K562 (cell line): ENCODE results near the gene DAZAP1. TPM values are rescaled to one million over a fixed set of nuclear protein-coding genes. Genes with fewer than 3 reads are reported as not detected.
A peak's percentile ranks its signal among the peaks of the same experiment; 100 is the strongest.

Experiments used
- ATF6 ChIP-seq: sonication (generic); formaldehyde crosslinking; IDR thresholded peaks from 2 replicates; pipeline ENCODE4 v1.4.0; 2020; ENCODE audit warnings: mild to moderate bottlenecking, missing genetic modification reagents
- BCOR ChIP-seq: fragments of 450-650 bp; IDR thresholded peaks from 2 replicates; pipeline ENCODE4 v1.6.1; 2016
- CREB1 ChIP-seq, 2 experiments: sonication (generic) in 1 of 2; formaldehyde crosslinking in 1 of 2; IDR thresholded peaks; 2 replicates each; pipeline versions ENCODE4 v1.6.1 to v1.8.0; 2012 to 2022; ENCODE audit warnings: inconsistent platforms in 1 of 2, mild to moderate bottlenecking in 1 of 2, missing genetic modification reagents in 1 of 2, moderate library complexity in 1 of 2
- HMBOX1 ChIP-seq: sonication (generic); IDR thresholded peaks from 2 replicates; pipeline ENCODE4 v1.6.1; 2016
- JUNB ChIP-seq: fragments of 450-650 bp; formaldehyde crosslinking; conservative IDR thresholded peaks from 2 replicates; pipeline ENCODE4 v1.4.0; 2020; ENCODE audit warnings: mild to moderate bottlenecking
- KAT7 ChIP-seq: sonication (generic); formaldehyde crosslinking; IDR thresholded peaks from 2 replicates; pipeline ENCODE4 v1.8.0; 2022; ENCODE audit warnings: missing genetic modification reagents, mild to moderate bottlenecking, borderline replicate concordance
- KDM2B ChIP-seq: fragments of 250-450 bp; sonication (Bioruptor Pico); IDR thresholded peaks from 2 replicates; pipeline ENCODE4 v1.8.0; 2021; ENCODE audit warnings: mild to moderate bottlenecking, moderate library complexity
- LCOR ChIP-seq: sonication (generic); formaldehyde crosslinking; IDR thresholded peaks from 2 replicates; pipeline ENCODE4 v1.8.0; 2022; ENCODE audit warnings: mild to moderate bottlenecking, missing genetic modification reagents
- MIER1 ChIP-seq: fragments of 450-650 bp; IDR thresholded peaks from 2 replicates; pipeline ENCODE4 v1.6.1; 2016; ENCODE audit warnings: antibody characterized with exemption, mild to moderate bottlenecking, low read depth
- NCOA1 ChIP-seq: fragments of 450-650 bp; IDR thresholded peaks from 2 replicates; pipeline ENCODE4 v1.6.1; 2016; ENCODE audit warnings: low read depth
- NR3C1 ChIP-seq: sonication (generic); formaldehyde crosslinking; IDR thresholded peaks from 2 replicates; pipeline ENCODE4 v1.8.1; 2022; ENCODE audit warnings: missing genetic modification reagents
- PHF21A ChIP-seq: fragments of 450-650 bp; IDR thresholded peaks from 2 replicates; pipeline ENCODE4 v1.6.1; 2017; ENCODE audit warnings: low read depth, borderline replicate concordance
- RBM22 ChIP-seq: fragments of 200-400 bp; formaldehyde crosslinking; IDR thresholded peaks from 2 replicates; pipeline ENCODE4 v1.6.1; 2018; ENCODE audit warnings: low read length, low read depth; ENCODE audit not compliant: poor library complexity, severe bottlenecking
- YBX1 ChIP-seq: fragments of 450-650 bp; IDR thresholded peaks from 2 replicates; pipeline ENCODE4 v1.7.1; 2016; ENCODE audit warnings: mild to moderate bottlenecking
- ZNF143 ChIP-seq: sonication (generic); formaldehyde crosslinking; IDR thresholded peaks from 2 replicates; pipeline ENCODE4 v1.9.0; 2022; ENCODE audit warnings: mild to moderate bottlenecking, missing genetic modification reagents
- ZNF263 ChIP-seq: sonication (generic); formaldehyde crosslinking; IDR thresholded peaks from 2 replicates; pipeline ENCODE4 v1.8.0; 2022; ENCODE audit warnings: mild to moderate bottlenecking, missing genetic modification reagents, borderline replicate concordance
- polyA plus RNA-seq, 8 experiments: library from polyadenylated mRNA; depleted of rRNA in 4 of 8; stranded (reverse) in 5 of 8; unstranded in 3 of 8; fragments of >200 nt; fragmentation: Nextera tagmentation in 2 of 8; fragmentation: Illumina TruSeq in 1 of 8; extraction: Ambion mirVana in 2 of 8; extraction: Trizol in 1 of 8; gene quantifications; 2 replicates each; pipeline versions ENCODE4 v1.2.1 to v1.2.3, GENCODE V29; 2011 to 2014; ENCODE audit warnings: inconsistent platforms in 1 of 8, missing spikeins in 1 of 8
- total RNA-seq, 7 experiments: library from RNA; depleted of rRNA in 6 of 7; stranded (reverse); fragments of >200 nt in 6 of 7; fragmentation: Illumina TruSeq in 2 of 7; extraction: Trizol in 2 of 7; gene quantifications; 2 replicates each; pipeline versions ENCODE4 v1.2.1 to v1.2.3, GENCODE V29; 2011 to 2021; ENCODE audit warnings: low replicate concordance in 1 of 7
- TF ChIP-seq, protein P1 (sequence below): fragments of 200-400 bp; formaldehyde crosslinking; IDR thresholded peaks from 2 replicates; pipeline ENCODE4 v1.6.1; 2017; ENCODE audit warnings: mild to moderate bottlenecking, low read depth, low read length, moderate library complexity
- TF ChIP-seq, protein P2 (sequence below): fragments of 450-650 bp; formaldehyde crosslinking; IDR thresholded peaks from 2 replicates; pipeline ENCODE4 v1.4.0; 2020; ENCODE audit warnings: mild to moderate bottlenecking, moderate library complexity
- TF ChIP-seq, protein P3 (sequence below), 2 experiments: fragments of 450-650 bp in 1 of 2; sonication (generic) in 1 of 2; formaldehyde crosslinking; conservative IDR thresholded peaks; 2 replicates each; pipeline versions ENCODE4 v1.4.0 to v1.8.1; 2020 to 2022; ENCODE audit warnings: mild to moderate bottlenecking in 1 of 2, missing genetic modification reagents in 1 of 2

The DAZAP1 gene
- total and polyA plus RNA-seq, 9 of the 15 experiments (the other 6 are each of a cell fraction or from before 2014, with no cell fraction given), result 10.8 to 289 (median 142) TPM

GRCh38 chr19:1446713-1447481 is 39.5 kb downstream of the DAZAP1 start (continued):
- TF ChIP-seq, protein P1, sequence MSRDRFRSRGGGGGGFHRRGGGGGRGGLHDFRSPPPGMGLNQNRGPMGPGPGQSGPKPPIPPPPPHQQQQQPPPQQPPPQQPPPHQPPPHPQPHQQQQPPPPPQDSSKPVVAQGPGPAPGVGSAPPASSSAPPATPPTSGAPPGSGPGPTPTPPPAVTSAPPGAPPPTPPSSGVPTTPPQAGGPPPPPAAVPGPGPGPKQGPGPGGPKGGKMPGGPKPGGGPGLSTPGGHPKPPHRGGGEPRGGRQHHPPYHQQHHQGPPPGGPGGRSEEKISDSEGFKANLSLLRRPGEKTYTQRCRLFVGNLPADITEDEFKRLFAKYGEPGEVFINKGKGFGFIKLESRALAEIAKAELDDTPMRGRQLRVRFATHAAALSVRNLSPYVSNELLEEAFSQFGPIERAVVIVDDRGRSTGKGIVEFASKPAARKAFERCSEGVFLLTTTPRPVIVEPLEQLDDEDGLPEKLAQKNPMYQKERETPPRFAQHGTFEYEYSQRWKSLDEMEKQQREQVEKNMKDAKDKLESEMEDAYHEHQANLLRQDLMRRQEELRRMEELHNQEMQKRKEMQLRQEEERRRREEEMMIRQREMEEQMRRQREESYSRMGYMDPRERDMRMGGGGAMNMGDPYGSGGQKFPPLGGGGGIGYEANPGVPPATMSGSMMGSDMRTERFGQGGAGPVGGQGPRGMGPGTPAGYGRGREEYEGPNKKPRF, result no peak
- 0 out of 2 replicates have a peak, but pooled peaks have one; percentile 54 for TF ChIP-seq NCOA1
- peak; percentile 25; the same call in 1 of the 2 replicates for TF ChIP-seq ZNF263
- TF ChIP-seq KAT7 (CRISPR knock-in tag), result peak; percentile 74; the same call in 1 of the 2 replicates
- TF ChIP-seq, protein P2, sequence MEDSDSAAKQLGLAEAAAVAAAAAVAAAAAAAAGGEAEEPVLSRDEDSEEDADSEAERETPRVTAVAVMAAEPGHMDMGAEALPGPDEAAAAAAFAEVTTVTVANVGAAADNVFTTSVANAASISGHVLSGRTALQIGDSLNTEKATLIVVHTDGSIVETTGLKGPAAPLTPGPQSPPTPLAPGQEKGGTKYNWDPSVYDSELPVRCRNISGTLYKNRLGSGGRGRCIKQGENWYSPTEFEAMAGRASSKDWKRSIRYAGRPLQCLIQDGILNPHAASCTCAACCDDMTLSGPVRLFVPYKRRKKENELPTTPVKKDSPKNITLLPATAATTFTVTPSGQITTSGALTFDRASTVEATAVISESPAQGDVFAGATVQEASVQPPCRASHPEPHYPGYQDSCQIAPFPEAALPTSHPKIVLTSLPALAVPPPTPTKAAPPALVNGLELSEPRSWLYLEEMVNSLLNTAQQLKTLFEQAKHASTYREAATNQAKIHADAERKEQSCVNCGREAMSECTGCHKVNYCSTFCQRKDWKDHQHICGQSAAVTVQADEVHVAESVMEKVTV (CRISPR knock-in tag), result no peak
- 0 out of 2 replicates have a peak, but pooled peaks have one; percentile 79 for TF ChIP-seq ATF6
- no peak for TF ChIP-seq HMBOX1
- no peak for TF ChIP-seq PHF21A
- peak; percentile 93 for TF ChIP-seq MIER1
- no peak for TF ChIP-seq JUNB (CRISPR knock-in tag)
- no peak for TF ChIP-seq CREB1 (IDR thresholded peaks at IDR 0.05)
- TF ChIP-seq CREB1 (CRISPR knock-in tag; IDR thresholded peaks at IDR 0.05), result peak; percentile 68
- peak; percentile 92 for TF ChIP-seq BCOR
- TF ChIP-seq NR3C1 (CRISPR knock-in tag), result peak; percentile 86
- no peak for TF ChIP-seq YBX1
- peak; percentile 80 for TF ChIP-seq KDM2B
- no peak for TF ChIP-seq ZNF143 (CRISPR knock-in tag)
- TF ChIP-seq LCOR (CRISPR knock-in tag), result peak; percentile 75; the same call in 1 of the 2 replicates
- no peak for TF ChIP-seq RBM22
- TF ChIP-seq, protein P3, sequence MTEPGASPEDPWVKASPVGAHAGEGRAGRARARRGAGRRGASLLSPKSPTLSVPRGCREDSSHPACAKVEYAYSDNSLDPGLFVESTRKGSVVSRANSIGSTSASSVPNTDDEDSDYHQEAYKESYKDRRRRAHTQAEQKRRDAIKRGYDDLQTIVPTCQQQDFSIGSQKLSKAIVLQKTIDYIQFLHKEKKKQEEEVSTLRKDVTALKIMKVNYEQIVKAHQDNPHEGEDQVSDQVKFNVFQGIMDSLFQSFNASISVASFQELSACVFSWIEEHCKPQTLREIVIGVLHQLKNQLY (CRISPR knock-in tag; conservative IDR thresholded peaks at IDR 0.05), result no peak
